HG02678 (cell line): ENCODE results near the gene COL6A3.

ENCODE experiments used
- ATAC-seq: cut with Tn5 transposase; IDR thresholded peaks from one replicate; pipeline ENCODE4 v1.9.1; 2021; ENCODE audit warnings: mild to moderate bottlenecking, moderate library complexity; ENCODE audit not compliant: unreplicated experiment

The COL6A3 gene

DNA sequence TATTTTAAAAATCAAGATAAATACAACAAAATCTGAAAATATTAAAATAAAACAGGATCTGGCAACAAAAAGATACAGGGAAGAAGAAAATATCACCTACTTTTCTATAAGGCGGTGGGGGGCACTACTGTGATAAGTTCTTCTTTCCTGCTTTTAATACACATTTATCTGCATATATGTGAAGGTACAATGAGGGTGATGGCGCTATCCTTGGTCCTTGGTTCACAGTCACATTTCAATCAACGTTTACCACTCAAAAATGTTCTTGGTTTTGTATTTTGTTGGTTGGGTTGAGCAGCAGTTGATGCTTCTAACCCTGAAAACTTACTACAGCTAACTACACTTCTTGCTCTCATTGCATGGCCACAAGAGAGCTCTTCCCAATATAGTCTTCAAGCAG, 112.4 kb downstream of the COL6A3 start:
- ATAC-seq, result no peak

DNA sequence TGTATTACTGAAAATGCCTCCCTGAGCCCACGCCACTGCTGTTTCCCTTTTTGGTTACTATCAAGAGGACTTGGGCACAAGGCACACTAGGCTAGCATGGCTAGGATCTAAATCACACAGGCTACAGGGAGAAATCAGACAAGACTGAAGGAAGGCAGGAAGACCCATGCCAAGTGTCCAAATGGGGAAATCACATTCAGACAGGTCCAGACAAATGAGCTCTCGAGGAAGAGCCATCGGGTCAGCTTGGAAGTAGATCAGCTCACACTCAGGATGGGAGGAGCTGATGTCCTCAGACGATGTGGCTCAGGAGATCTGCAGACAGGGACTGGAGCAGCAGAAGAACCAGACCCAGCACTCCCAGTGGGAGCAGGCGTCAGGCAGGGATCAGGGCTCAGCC, 113.2 kb downstream of the COL6A3 start:
- no peak for ATAC-seq

DNA sequence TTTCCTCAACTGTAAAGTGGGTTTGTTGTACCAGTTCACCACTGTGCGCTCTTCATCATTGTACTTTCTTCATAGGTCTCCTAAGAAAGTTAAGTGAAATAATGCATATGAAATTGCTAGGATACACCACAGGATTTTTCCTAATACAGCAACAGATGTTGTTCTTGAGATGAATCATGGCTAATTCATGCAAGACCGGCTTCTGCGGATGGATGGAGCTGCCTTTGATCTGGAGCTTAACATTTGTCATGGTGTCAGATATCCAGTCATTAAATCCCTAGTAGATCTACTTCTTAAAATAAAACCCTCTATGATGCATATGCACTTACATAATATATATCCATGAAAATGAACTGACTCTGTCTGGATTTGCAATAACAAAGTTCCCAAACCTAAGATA, 114.1 kb downstream of the COL6A3 start:
- no peak for ATAC-seq

DNA sequence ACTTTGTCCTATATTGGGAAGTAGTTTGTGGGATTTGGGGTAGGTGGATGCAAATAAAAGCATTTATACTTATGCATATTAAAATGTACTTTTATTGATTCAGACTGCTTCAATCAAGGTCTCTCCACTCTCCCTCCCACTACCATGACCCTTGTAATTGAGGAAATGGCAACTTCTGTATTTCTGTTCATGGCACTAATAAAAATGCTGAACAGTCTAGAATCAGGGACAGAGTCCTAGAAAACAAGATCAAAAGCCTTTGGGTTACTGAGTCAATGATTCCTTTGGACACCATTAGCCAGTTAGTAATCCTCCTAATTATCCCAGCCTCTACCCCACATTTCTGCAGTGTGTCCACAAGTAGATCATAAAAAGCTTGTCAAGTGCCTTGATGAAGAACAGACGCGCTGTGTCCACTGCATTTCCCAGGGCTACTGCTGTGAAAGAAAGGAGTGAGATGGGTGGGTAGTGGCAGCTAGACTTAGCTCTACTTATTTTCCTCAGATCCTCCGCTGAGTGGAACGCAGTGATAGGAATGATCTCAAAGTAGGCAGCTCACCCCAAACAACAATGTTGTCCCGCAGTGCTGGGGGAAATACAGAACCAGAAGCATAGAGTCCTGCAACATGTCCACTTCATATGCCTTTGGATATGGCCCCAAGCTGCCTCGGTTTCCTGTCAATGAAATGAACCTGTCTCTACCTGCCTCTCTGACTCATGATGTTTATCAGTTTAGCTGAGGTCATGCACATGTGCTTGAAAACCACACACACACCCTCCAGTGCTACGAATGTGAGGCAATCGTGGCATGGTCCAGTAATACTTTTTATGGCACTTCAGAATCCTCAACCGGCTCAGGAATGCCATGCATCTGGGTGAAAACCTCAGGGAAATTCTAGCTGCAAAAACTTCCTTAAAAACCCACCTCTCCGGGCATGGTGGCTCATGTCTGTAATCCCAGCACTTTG, 115.5 kb downstream of the COL6A3 start:
- no peak for ATAC-seq

DNA sequence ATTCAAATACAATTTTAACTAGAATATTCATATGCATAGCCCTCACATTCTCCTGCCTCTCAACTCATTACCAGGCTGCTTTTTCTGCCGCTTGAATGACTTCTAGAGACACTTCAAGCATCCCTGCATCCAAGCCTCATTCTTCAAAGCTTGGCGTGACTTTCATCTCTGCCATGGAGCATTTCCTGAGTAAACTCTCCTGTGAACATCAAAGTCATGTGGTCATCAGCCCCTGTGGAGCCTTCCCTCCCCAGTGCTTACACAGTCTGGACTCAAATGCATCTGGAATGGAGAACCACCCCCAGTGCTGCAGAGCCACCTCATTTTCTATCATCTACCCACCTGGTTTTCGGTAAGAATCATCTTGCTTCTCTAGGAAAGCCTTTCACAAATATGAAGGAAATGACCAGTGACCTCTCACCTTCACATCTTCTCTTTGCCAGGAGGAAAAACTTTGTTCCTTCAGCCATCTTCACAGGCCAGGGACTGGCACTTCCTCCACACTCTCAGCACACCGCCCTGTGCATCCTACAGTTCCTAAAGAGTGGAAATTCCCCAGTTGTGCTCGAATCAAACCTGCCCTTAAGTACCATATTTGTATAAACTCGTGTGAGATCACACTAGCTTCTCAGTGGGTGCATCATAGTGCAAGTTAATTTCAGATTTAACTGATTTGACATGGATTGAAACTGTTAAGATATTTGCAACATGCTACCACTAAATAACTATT, 116.4 kb downstream of the COL6A3 start:
- ATAC-seq, result no peak

DNA sequence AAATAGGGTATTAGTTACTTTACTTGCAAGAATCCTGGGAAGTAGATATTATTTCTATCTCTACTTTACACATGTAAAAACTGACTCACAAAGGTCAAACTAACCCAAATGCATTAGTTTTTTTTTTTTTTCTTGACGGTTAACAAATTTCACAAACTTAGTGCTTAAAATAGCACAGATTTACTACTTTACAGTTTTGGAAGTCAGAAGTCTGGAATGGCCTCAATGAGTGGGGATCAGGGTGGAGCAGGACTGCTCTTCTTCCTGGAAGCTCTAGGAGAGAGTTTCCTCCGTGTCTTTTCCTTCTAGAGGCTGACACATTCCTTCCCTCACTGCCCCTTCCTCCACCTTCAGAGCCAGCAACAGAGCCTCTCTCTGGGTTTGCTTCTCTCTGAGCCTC, 117.2 kb downstream of the COL6A3 start:
- no peak for ATAC-seq

DNA sequence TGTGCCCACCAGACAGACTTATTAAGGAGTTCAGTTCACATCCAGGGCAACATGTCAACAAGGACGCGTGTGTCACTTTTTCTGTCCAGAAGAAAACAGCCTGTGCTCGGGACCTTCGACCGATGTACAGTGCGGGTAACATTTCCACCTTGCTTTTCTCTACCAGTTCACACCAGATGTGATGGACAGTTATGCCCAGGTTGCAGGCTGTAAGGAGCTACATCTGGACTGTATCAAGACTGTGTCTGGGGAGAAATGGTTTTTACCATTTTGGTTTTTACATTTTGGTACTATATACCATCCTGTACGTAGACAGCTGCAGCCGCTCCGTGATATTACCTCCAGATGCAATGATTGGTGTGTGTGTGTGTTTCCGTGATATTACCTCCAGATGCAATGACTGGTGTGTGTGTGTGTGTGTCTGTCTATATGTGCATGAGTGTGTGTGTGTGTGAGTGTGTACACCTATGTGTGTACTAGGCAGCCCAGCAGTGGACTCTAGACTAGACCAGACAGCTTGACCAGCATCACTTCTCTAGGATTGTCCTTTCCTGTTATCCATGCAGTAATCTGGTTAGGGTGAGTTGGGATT, 118.0 kb downstream of the COL6A3 start:
- no peak for ATAC-seq

DNA sequence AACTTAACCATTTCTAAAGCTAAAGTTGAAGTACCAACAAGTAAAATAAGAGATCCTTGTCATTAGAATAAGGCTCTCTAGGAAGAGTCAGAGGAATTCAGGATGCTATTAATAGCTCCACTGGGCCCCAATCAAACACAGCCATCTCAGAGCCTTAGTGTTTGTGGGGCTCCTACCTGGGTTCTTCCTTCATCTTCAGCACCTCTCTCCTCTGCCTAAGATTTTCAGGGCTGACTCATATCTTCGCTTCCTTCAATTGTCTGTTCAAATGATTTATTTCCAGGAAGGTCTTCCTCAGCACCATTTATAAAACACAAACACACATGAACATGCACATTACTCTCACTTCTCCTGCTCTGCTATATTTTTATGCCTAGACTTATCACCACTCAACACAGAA, 119.5 kb downstream of the COL6A3 start:
- no peak for ATAC-seq

DNA sequence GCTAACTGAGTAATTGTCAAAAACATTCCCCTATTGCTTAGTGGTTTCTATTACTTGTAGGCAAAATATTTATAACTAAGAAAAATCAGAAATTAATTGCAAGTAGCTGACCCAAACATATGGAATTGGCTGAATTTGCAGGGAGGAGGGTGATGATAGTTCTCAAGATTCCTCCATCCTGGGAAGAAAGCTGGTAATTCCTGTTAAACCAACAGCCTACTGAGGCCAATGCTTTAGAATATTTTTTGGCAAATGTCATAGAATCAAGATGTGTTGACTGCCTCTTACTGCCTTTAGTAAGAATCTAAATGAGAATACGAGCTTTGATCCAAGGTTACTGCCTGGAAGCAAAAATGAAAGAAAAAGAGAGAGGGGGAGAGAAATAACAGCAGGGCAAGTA, 120.0 kb downstream of the COL6A3 start:
- ATAC-seq, result no peak

DNA sequence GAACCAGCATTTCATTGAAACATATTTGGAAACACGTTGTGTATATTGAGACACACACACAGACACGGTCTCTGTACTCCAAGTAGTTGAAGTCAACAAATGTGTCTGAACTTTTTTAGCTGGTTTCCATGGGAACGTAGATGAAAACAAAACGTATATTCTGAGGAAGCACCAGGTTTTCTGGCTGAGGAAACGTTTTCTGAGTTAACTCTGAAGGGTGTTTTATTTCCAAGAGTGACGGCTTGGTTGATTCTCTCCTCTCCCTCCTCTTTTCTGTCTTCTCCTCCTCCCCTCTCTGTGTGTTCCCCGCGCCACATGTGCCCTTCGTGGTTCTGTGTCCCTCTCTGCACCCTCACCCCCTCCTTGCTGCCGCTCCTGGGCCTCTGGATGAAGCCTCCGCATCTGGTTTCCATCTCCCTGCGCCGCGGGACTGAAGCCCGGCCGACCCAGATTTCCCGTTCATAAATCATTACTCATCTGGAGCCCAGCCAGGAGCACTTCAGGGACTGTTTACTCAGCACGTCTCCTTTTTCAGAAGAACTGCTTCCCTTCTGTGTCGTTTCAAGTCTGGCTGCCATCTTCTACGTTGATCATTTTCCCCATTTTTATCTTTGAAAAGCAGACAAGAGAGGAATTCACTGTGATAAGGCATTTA, 122.7 kb downstream of the COL6A3 start:
- ATAC-seq, result no peak

DNA sequence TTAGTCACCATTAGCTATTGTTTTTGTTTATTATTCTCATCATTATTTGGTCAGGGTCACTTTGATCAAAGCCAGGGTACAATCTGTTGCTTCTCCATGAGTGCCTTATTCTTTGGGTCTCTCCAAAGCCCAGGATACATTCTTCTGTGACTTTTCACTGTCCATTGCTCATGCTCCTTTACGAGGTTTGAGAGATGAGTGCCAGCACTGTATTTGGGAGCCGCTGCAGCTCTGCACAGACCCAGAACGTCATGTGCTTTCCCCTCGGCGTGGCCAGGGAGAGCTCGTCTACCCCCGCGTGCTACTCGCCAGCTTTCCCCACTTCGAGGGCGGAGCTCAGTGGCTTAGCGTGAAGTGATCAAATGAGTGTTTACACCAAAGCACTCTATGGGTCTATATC, 123.7 kb downstream of the COL6A3 start:
- no peak for ATAC-seq

DNA sequence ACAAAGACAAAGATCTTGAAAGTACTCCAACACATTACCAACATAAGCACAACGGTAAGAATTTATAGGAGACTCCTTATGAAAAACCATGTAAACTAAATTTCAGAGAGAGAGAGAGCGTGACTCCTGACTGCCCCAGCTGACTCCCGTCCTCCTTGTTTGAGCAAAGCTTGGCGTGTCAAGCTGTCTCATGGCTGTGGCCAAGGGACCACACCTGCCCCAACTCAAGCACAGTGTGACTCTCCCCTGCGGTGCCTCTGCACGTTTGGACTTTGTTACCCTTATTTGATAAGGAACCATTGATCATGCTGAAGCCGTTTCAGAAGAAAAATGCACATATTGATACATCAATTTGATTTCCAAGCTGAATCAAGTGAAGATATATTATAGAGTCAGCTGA, 124.8 kb downstream of the COL6A3 start:
- no peak for ATAC-seq

DNA sequence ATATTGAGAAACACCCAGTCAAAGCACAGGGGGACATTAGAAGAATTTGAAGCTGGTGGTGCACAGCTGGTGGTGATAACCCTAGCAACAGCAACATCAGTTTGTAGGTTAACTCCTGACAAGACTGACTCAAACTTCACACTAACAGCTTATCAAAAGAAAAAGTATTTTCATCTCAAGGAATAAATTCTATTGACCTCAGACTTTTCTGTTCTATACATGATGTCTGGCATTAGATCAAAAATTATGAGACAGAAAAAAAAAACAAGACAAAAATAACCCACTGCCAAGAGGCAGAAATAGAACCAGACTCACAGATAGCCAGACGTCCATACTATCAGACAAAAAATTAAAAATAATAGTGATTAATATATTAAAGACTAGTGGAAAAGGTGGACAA, 126.1 kb downstream of the COL6A3 start:
- ATAC-seq, result no peak

DNA sequence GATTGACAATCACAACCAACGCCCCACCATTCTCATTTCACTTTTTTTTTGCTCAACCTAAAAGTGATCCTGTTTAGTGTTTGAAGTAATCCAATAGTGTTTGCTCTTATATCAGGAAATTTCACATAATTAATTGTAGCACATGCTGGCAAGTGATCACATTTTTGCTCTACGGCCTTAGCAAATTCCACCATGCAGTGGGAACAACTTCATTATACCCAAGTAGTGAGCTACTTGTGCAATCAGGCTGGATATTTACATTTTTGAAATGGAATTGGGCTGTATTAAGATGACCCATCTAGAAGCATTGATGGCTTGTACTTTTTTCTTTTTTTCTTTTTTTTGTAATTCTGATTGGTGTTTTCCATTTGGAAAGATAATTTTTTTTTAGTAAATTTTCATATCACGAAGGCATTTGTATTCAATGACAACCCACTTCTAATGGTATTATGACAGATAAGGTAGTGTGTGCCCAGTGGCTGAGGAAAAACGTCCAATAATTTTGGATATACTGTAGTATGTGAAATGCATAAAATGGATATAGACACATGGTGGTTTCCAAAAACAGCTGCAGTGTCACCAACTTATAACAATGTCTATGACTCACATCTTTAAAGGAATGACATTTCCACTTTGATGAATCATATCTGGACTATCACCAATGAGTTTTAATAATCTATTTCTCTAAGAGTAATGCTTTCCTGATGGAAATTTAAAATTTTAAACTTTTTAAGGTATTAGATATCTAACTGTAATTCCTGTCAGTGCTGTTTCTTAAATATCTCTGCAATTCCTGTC, 130.6 kb downstream of the COL6A3 start:
- ATAC-seq, result no peak

DNA sequence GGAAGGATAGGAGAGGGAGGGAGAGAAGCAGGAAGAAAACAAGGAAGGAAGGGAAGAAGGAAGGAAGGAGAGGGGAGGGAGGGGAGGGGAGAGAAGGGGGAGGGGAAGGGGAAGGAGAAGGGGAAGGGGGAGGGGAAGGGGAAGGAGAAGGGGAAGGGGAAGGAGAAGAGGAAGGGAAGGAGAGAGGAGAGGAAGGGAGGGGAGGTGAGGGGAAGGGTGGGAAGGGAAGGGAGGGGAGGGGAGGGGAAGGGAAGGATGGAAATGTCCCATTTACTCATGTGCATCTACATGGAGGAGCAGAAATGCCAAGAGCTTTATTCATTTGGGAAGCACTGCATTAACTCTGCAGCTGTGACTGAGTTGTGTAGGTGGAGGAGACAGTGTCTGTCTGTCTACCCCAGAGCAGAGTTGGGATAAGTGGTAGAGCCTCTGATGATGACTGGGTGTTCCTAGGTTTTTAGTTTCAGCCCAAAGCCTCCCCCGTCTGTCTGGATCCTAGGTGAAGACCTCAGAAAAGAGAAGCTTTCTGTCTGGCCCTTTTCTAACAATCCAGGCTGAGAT, 131.3 kb downstream of the COL6A3 start:
- ATAC-seq, result no peak

DNA sequence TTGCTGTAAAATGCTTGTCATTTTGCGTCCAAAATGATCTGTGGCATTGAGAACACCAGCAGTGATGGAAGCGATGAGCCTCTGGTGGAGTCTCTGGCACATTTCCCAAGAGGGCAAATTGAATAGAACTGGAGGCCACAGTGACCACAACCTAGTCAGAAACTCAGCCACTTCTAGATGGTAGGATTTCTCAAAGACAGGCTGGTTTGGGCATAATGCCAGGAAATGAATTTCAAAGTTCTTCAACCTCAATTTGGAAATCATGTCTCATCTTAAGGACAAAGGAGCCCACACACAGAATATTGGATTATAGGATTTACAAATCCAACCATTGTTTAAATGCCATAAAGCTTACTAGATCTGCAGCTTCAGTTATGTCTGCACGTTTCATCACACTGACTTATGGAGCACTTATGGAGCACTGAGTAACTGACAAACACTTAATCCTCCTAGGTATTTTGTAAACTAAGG, 132.1 kb downstream of the COL6A3 start:
- ATAC-seq, result no peak

DNA sequence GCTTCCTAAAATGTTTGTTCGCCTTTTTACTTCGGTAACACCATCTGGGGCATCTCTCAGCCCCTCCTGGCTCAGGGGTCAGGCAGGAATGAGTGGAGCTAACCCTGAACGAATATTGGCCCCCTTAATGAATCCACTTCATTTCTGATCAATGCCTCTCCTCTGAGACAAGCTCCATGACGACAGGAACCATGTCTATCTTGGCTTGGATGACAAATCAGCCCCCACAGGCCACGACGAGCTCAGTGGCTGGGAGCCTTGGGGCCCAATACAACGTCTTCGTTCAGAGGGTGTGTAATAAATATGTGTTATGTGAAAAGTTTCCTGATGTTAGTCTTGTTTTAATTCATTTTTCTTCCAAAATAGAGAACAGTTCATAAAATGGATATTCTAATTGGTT, 133.0 kb downstream of the COL6A3 start:
- no peak for ATAC-seq

DNA sequence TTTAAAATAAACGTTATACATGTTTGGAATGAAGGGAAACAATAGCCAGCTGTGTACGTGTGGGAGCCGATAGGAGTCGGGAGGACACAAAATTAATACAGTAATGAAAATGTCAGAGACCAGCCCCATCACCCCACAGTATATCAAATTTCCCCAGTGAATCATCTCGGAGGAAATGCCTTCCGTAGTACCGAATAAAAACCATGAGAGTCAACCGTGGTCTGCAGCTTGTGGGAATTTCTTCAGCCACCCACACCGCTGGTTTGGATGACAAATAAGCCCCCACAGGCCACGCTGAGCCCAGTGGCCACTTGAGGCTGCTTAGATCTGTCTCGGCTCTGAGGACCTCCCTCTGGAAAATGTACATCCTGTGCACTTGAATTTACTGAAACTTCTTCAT, 133.7 kb downstream of the COL6A3 start:
- no peak for ATAC-seq

DNA sequence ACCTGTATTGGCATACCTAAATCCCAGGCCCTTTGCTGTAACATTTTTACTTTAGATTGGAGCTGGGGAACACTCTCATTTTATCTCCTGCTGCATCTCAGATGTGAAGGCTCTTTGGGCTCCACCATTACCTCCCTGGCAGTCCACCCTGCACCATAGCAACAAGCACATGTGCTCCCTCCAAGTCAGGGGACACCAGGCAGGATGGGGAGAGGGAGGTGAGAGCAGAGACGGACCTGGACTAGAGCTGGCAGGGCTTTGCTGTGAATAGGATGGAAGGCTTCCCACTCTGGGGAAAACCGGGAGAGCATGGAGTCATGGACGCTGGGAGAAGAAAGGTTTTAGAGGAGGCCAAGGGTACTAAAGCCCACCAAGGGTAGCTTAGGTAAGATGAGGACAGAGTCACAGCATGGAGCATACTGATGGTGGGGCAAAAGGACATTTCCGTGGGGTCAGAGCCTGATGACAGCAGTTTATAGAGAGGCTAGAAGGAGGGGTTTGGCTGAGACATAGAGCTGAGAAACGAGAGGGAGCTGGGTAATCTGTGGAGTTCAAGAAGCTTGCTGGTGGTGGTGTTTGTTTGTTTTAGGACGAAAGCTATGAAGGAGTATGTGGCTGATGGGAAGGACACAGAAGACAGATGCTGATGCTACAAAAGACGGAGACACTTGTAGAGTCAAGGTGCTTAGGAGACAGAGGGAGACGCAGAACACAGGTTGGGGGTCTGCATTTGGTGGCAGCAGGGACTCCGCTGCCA, 134.8 kb downstream of the COL6A3 start:
- ATAC-seq, result no peak
